GM12801 (cell line): ENCODE measurements around the gene MLF2.
A peak's percentile ranks its signal among the peaks of the same experiment; 100 is the strongest.

Experiments
- CTCF ChIP-seq: IDR thresholded peaks from one replicate; pipeline ENCODE4 v1.5.1; 2011; ENCODE audit warnings: control low read depth; ENCODE audit not compliant: insufficient read length; ENCODE audit errors: extremely low read depth

MLF2 gene

GRCh38 chr12:6782119-6782518 lies 29.2 kb upstream of the MLF2 start:
- TF ChIP-seq CTCF = no peak

- no peak for TF ChIP-seq CTCF
These were observed 27.6 kb upstream of the MLF2 start for GRCh38 chr12:6780573-6780972.

- TF ChIP-seq CTCF = no peak
These were observed 26.9 kb upstream of the MLF2 start for GRCh38 chr12:6779708-6780432.

- TF ChIP-seq CTCF = peak; percentile 62
These were observed 25.9 kb upstream of the MLF2 start for GRCh38 chr12:6778574-6779550.

DNA sequence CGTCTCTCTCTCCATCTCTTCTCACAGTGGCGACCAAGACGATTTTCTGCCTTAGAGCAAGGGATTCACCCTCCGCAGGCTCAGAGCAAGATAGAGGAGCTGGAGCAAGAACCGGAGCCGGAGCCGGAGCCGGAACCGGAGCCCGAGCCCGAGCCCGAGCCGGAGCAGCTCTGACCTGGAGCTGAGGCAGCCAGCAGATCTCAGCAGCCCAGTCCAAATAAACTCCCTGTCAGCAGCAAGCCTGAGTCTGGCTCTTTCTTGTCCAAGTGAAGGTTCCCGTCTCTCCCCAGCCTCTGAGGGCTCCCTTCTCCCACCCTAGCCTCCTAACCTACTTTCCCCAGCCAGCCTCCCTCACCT lies 25.3 kb upstream of the MLF2 start:
- TF ChIP-seq CTCF = no peak

- TF ChIP-seq CTCF = no peak
These were observed 24.4 kb upstream of the MLF2 start for GRCh38 chr12:6777386-6777785.

DNA sequence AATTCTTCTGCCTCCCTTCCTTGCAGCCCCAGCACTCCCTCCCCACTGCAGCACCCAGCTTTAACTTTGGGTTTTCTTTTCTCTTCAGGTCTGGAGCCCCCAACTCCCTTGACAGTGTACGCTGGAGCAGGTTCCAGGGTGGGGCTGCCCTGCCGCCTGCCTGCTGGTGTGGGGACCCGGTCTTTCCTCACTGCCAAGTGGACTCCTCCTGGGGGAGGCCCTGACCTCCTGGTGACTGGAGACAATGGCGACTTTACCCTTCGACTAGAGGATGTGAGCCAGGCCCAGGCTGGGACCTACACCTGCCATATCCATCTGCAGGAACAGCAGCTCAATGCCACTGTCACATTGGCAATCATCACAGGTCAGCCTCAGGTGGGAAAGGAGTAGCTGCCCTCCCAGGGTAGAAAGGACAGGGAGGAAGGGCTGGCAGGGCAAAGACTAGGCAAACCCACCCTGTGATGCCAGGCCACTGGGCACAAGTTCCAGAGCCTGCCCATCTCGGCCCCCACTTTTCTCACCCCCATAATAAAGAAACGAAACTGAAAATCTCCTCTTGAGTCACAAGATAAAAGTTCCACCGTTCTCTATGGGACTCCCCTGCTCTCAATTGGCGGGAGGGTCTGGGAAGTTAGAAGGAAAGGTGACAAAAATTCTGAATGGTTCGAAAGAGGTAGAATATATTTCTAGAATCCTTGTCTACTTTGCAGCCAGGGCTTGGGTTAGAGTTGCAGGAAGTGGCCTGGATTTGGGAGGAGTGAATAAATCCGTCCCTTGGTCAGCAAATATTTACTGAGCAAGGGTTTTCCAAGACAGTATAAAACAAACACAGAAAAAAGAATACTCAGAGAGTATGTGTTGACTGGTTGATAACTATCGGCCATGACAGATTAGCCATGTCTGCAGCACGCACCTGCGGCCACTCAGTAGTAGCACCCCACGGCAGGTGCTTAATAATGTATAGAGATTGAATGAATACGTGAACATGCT lies 22.5 kb upstream of the MLF2 start:
- TF ChIP-seq CTCF = no peak
